CD4-positive, alpha-beta T cell (primary cell): ENCODE data around the gene ZC3H18. TPM values are rescaled to one million over a fixed set of nuclear protein-coding genes. Genes with fewer than 3 reads are reported as not detected.

Experiments
- ATAC-seq: fragments of 200-7000 bp; cut with Tn5 transposase; one replicate; pipeline ENCODE4 v1.10.0; 2022; ENCODE audit warnings: mild to moderate bottlenecking; ENCODE audit not compliant: poor library complexity
- CTCF ChIA-PET: fragments of 350-600 bp; sonication (Branson Sonifier 250); formaldehyde crosslinking; loops from one replicate; lab custom pipeline; 2021; ENCODE audit warnings: antibody characterized with exemption, inconsistent platforms; lab: Charles Lee
- POLR2A ChIA-PET: fragments of 350-600 bp; sonication (Branson Sonifier 250); formaldehyde crosslinking; loops from one replicate; lab custom pipeline; 2021; ENCODE audit warnings: antibody characterized with exemption, inconsistent platforms; lab: Charles Lee
- DNase-seq, 14 experiments: peaks; one replicate each; pipeline ENCODE4 v3.0.0-alpha.2; 2013 to 2020; ENCODE audit warnings: mixed read lengths in 2 of 14
- H3K27ac ChIP-seq, 2 donors: one replicate each; pipeline versions ENCODE4 v1.5.1 to v1.7.0; 2013; ENCODE audit warnings: low read length in 2 of 2, low read depth in 1 of 2, mild to moderate bottlenecking in 1 of 2
- H3K27me3 ChIP-seq, 2 experiments: 1 replicate in 1 of 2; 2 replicates in 1 of 2; pipeline versions ENCODE4 v1.6.1 to v1.7.0; 2013; ENCODE audit warnings: low read length in 2 of 2, control low read depth in 1 of 2, mild to moderate bottlenecking in 1 of 2, moderate library complexity in 1 of 2; ENCODE audit not compliant: insufficient read depth in 2 of 2, control insufficient read depth in 1 of 2
- H3K36me3 ChIP-seq: one replicate; pipeline ENCODE4 v1.6.1; 2013; ENCODE audit warnings: low read length, control low read depth; ENCODE audit not compliant: insufficient read depth
- H3K4me1 ChIP-seq: one replicate; pipeline ENCODE4 v1.6.1; 2013; ENCODE audit warnings: low read length, control low read depth; ENCODE audit not compliant: insufficient read depth
- H3K4me3 ChIP-seq: one replicate; pipeline ENCODE4 v1.5.1; 2013; ENCODE audit warnings: mild to moderate bottlenecking, low read length, moderate library complexity
- H3K9me3 ChIP-seq, 2 experiments: 1 replicate in 1 of 2; 2 replicates in 1 of 2; pipeline versions ENCODE4 v1.6.1 to v1.7.0; 2013; ENCODE audit warnings: low read length in 2 of 2, mild to moderate bottlenecking in 2 of 2, control low read depth in 1 of 2, moderate library complexity in 1 of 2; ENCODE audit not compliant: control insufficient read depth in 1 of 2, insufficient read depth in 1 of 2
- H3K27ac Mint-ChIP-seq: one replicate; pipeline ENCODE4 v1.8.0; 2020; ENCODE audit warnings: mixed read lengths
- H3K27me3 Mint-ChIP-seq: one replicate; pipeline ENCODE4 v1.8.0; 2021; ENCODE audit warnings: mixed read lengths
- H3K36me3 Mint-ChIP-seq: one replicate; pipeline ENCODE4 v1.8.0; 2021; ENCODE audit warnings: low read depth, mixed read lengths
- H3K4me1 Mint-ChIP-seq: one replicate; pipeline ENCODE4 v1.8.0; 2021; ENCODE audit warnings: low read depth, mixed read lengths
- H3K4me3 Mint-ChIP-seq: one replicate; pipeline ENCODE4 v1.8.0; 2020; ENCODE audit warnings: mild to moderate bottlenecking, mixed read lengths
- H3K9me3 Mint-ChIP-seq: one replicate; pipeline ENCODE4 v1.8.0; 2020; ENCODE audit warnings: mixed read lengths
- CTCF ChIP-seq: fragments of 200-600 bp; IDR thresholded peaks from one replicate; pipeline ENCODE4 v1.8.0; 2022; ENCODE audit warnings: antibody characterized with exemption, mild to moderate bottlenecking
- intact Hi-C, 2 experiments: fragments of 100-400 bp; cut with DNase I in 1 of 2; cut with micrococcal nuclease in 1 of 2; formaldehyde crosslinking; loops; one replicate each; pipeline versions ENCODE4 v1.15.1 to v1.9.0; 2023 to 2025; cut with DNase I, micrococcal nuclease
- total RNA-seq, 174 experiments: library from RNA in 2 of 174; stranded (reverse) in 2 of 174; gene quantifications; one replicate each; pipeline ENCODE4 v1.2.3 and lab custom pipeline; 2021 to 2026

ZC3H18 gene
- total RNA-seq, 2 experiments from 2014 or later = 92.6 to 93.7 TPM

- Histone ChIP-seq H3K4me3 (no peak overlapping the region), H3K27ac (no peak overlapping the region), H3K4me1 (peaks cover 26% of the 10 kb centered on the region), H3K27me3 (no peaks in the 10 kb centered on the region), H3K36me3 (peaks cover 59% of the 10 kb centered on the region), H3K9me3 (no peaks in the 10 kb centered on the region)
- POLR2A ChIA-PET = interaction anchor here (1.4 kb wide), 1 partner anchor 74 kb away, joined by 3 read pairs; no protein-coding TSS in a partner anchor
- CTCF ChIA-PET = no interaction called here
- ATAC-seq = no peak
- H3K36me3 Mint-ChIP-seq = peaks cover 55% of the 10 kb centered on the region
- no peak overlapping the region for H3K4me3 Mint-ChIP-seq
- DNase-seq = no peak
- no peak for TF ChIP-seq CTCF
- no peaks in the 10 kb centered on the region for H3K4me1 Mint-ChIP-seq
- no peaks in the 10 kb centered on the region for H3K27me3 Mint-ChIP-seq
- intact Hi-C loops = loop anchor here in 1 of 2 experiments (5.0 to 10.0 kb wide), 2 partner anchors 45 to 72 kb away; no protein-coding TSS in a partner anchor
- no peaks in the 10 kb centered on the region for H3K9me3 Mint-ChIP-seq
- no peak overlapping the region for H3K27ac Mint-ChIP-seq
These were observed 59.6 kb downstream of the ZC3H18 start for GRCh38 chr16:88629835-88630234.

DNA sequence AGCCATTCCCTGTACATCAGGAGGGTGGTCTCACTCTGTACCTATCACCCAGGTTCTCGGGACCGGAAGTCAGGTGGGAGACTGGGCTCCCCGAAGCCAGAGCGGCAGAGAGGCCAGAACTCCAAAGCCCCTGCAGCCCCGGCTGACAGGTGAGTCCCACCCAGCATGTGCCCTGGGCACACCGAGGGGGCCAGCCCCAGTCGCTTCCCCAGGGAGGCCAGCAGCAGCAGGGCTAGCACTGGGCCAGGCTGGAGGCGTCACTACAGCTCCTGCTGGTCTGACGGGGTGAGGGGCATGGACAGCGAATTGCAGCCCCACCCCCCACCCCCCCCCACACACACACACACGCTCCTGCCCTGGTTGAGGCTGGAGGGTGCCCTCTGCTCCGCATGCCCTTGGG, 60.2 kb downstream of the ZC3H18 start:
- H3K27me3 ChIP-seq = no peaks in the 10 kb centered on the region
- no peak overlapping the region for H3K27ac ChIP-seq
- Mint-ChIP-seq H3K4me3 (no peak overlapping the region), H3K4me1 (peaks cover 4% of the 10 kb centered on the region), H3K27me3 (no peaks in the 10 kb centered on the region), H3K9me3 (no peaks in the 10 kb centered on the region), H3K36me3 (peaks cover 53% of the 10 kb centered on the region), H3K27ac (no peak overlapping the region)
- DNase-seq = no peak
- ATAC-seq = no peak
- H3K36me3 ChIP-seq = peaks cover 53% of the 10 kb centered on the region
- no peak for TF ChIP-seq CTCF
- intact Hi-C loops = loop anchor here in 1 of 2 experiments (5.0 to 10.0 kb wide), 2 partner anchors 46 to 72 kb away; no protein-coding TSS in a partner anchor
- no peak overlapping the region for H3K4me3 ChIP-seq
- H3K9me3 ChIP-seq = no peaks in the 10 kb centered on the region
- ChIA-PET CTCF (interaction anchor here (1.2 kb wide), 1 partner anchor 10 kb away, joined by 3 read pairs; no protein-coding TSS in a partner anchor), POLR2A (no interaction called here)
- H3K4me1 ChIP-seq = peaks cover 28% of the 10 kb centered on the region

DNA sequence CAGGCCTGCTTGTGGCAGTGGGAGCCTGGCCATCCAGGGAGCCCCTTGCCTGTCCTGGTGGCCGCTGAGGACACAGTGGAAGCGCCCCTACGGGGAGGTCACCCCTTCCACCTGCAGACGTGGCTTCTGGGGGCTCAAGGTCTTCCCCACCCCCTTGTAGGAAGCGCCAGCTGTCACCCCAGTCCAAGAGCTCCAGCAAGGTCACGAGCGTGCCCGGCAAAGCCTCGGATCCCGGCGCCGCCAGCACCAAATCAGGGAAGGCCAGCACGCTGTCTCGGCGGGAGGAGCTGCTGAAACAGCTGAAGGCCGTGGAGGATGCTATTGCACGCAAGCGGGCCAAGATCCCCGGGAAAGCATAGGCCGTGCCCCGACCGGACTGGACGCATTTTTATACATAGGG, 60.7 kb downstream of the ZC3H18 start:
- intact Hi-C loops = loop anchor here in 1 of 2 experiments (5.0 to 10.0 kb wide), 2 partner anchors 46 to 71 kb away; no protein-coding TSS in a partner anchor
- H3K27ac Mint-ChIP-seq = no peak overlapping the region

More for the DNA sequence above, 60.7 kb downstream of the ZC3H18 start:
- Histone ChIP-seq H3K27me3 (no peaks in the 10 kb centered on the region), H3K36me3 (peaks cover 50% of the 10 kb centered on the region), H3K9me3 (no peaks in the 10 kb centered on the region), H3K4me1 (peaks cover 30% of the 10 kb centered on the region), H3K4me3 (no peak overlapping the region), H3K27ac (no peak overlapping the region)
- peaks cover 51% of the 10 kb centered on the region for H3K36me3 Mint-ChIP-seq
- ATAC-seq (no peak), DNase-seq (no peak)
- CTCF ChIA-PET = interaction anchor here (1.2 kb wide), 1 partner anchor 11 kb away, joined by 3 read pairs; no protein-coding TSS in a partner anchor
- TF ChIP-seq CTCF = no peak
- no peaks in the 10 kb centered on the region for H3K27me3 Mint-ChIP-seq
- POLR2A ChIA-PET = interaction anchor here (3.4 kb wide), 1 partner anchor 11 kb away, joined by 15 read pairs; no protein-coding TSS in a partner anchor
- H3K4me3 Mint-ChIP-seq = no peak overlapping the region
- H3K9me3 Mint-ChIP-seq = no peaks in the 10 kb centered on the region
- H3K4me1 Mint-ChIP-seq = peaks cover 6% of the 10 kb centered on the region
